K562 (cell line): ENCODE results near the gene NAIF1. TPM values are rescaled to one million over a fixed set of nuclear protein-coding genes. Genes with fewer than 3 reads are reported as not detected.

Experiments used
- ARID1B ChIP-seq: fragments of 450-650 bp; IDR thresholded peaks from 2 replicates; pipeline ENCODE4 v1.6.1; 2016; ENCODE audit warnings: antibody characterized with exemption, mild to moderate bottlenecking, inconsistent platforms
- CREB3 ChIP-seq: fragments of 450-650 bp; conservative IDR thresholded peaks from 2 replicates; pipeline ENCODE4 v1.6.1; 2016; ENCODE audit warnings: missing genetic modification characterization, low read depth, mild to moderate bottlenecking, missing compliant biosample characterization, moderate library complexity
- CREB5 ChIP-seq: fragments of 250-450 bp; sonication (Bioruptor Pico); IDR thresholded peaks from 2 replicates; pipeline ENCODE4 v1.5.0; 2020; ENCODE audit warnings: mild to moderate bottlenecking
- CTBP1 ChIP-seq: fragments of 450-650 bp; IDR thresholded peaks from 2 replicates; pipeline ENCODE4 v1.6.1; 2016; ENCODE audit warnings: borderline replicate concordance
- DACH1 ChIP-seq: fragments of 450-650 bp; IDR thresholded peaks from 2 replicates; pipeline ENCODE4 v1.6.1; 2018; ENCODE audit not compliant: partially characterized antibody
- ID3 ChIP-seq, 2 experiments: fragments of 250-450 bp in 1 of 2; fragments of 450-650 bp in 1 of 2; sonication (Bioruptor Pico) in 1 of 2; IDR thresholded peaks; 2 replicates each; pipeline versions ENCODE4 v1.6.1 to v1.8.0; 2016 to 2021; ENCODE audit warnings: mild to moderate bottlenecking in 2 of 2, moderate library complexity in 2 of 2, missing compliant biosample characterization in 1 of 2, missing genetic modification characterization in 1 of 2
- ILK ChIP-seq: fragments of 450-650 bp; IDR thresholded peaks from 2 replicates; pipeline ENCODE4 v1.6.1; 2016; ENCODE audit warnings: missing genetic modification characterization, low read depth, mild to moderate bottlenecking, missing compliant biosample characterization, moderate library complexity, borderline replicate concordance
- KAT7 ChIP-seq: sonication (generic); formaldehyde crosslinking; IDR thresholded peaks from 2 replicates; pipeline ENCODE4 v1.8.0; 2022; ENCODE audit warnings: missing genetic modification reagents, mild to moderate bottlenecking, borderline replicate concordance
- MED1 ChIP-seq: sonication (generic); formaldehyde crosslinking; IDR thresholded peaks from 2 replicates; pipeline ENCODE4 v1.8.1; 2023; ENCODE audit warnings: missing genetic modification reagents, borderline replicate concordance
- MYC ChIP-seq, 2 experiments: fragments of 250-450 bp in 1 of 2; sonication (Bioruptor Pico) in 1 of 2; IDR thresholded peaks; 2 replicates each; pipeline versions ENCODE4 v1.5.1 to v1.6.1; 2012 to 2021; ENCODE audit warnings: low read depth in 2 of 2, borderline replicate concordance in 1 of 2, improper control_type of control experiment in 1 of 2, low read length in 1 of 2, mild to moderate bottlenecking in 1 of 2, moderate library complexity in 1 of 2
- NCOA1 ChIP-seq: fragments of 450-650 bp; IDR thresholded peaks from 2 replicates; pipeline ENCODE4 v1.6.1; 2016; ENCODE audit warnings: low read depth
- PATZ1 ChIP-seq: fragments of 250-450 bp; sonication (Bioruptor Pico); IDR thresholded peaks from 2 replicates; pipeline ENCODE4 v1.5.0; 2020; ENCODE audit warnings: mild to moderate bottlenecking, borderline replicate concordance
- PHB ChIP-seq: fragments of 250-450 bp; sonication (Bioruptor Pico); IDR thresholded peaks from 2 replicates; pipeline ENCODE4 v1.5.0; 2021
- PHB2 ChIP-seq: fragments of 450-650 bp; IDR thresholded peaks from 2 replicates; pipeline ENCODE4 v1.6.1; 2017; ENCODE audit warnings: low read depth
- TFAM ChIP-seq: fragments of 250-450 bp; sonication (Bioruptor Pico); conservative IDR thresholded peaks from 2 replicates; pipeline ENCODE4 v1.5.0; 2021; ENCODE audit warnings: mild to moderate bottlenecking, moderate library complexity
- YBX1 ChIP-seq: fragments of 450-650 bp; IDR thresholded peaks from 2 replicates; pipeline ENCODE4 v1.7.1; 2016; ENCODE audit warnings: mild to moderate bottlenecking
- ZBTB7A ChIP-seq: IDR thresholded peaks from 2 replicates; pipeline ENCODE4 v1.6.1; 2011; ENCODE audit warnings: low read depth, mild to moderate bottlenecking, low read length, moderate library complexity, borderline replicate concordance; ENCODE audit not compliant: control insufficient read depth
- ZNF224 ChIP-seq: sonication (generic); formaldehyde crosslinking; IDR thresholded peaks from 2 replicates; pipeline ENCODE4 v1.8.0; 2022; ENCODE audit warnings: mild to moderate bottlenecking, missing genetic modification reagents
- ZNF76 ChIP-seq: fragments of 250-450 bp; sonication (Bioruptor Pico); IDR thresholded peaks from 2 replicates; pipeline ENCODE4 v1.4.0; 2020; ENCODE audit warnings: mild to moderate bottlenecking, moderate library complexity, borderline replicate concordance
- ZNF780A ChIP-seq: fragments of 250-450 bp; sonication (Bioruptor Pico); IDR thresholded peaks from 2 replicates; pipeline ENCODE4 v1.5.0; 2021; ENCODE audit warnings: mild to moderate bottlenecking
- polyA plus RNA-seq, 8 experiments: library from polyadenylated mRNA; depleted of rRNA in 4 of 8; stranded (reverse) in 5 of 8; unstranded in 3 of 8; fragments of >200 nt; fragmentation: Nextera tagmentation in 2 of 8; fragmentation: Illumina TruSeq in 1 of 8; extraction: Ambion mirVana in 2 of 8; extraction: Trizol in 1 of 8; gene quantifications; 2 replicates each; pipeline versions ENCODE4 v1.2.1 to v1.2.3, GENCODE V29; 2011 to 2014; ENCODE audit warnings: inconsistent platforms in 1 of 8, missing spikeins in 1 of 8
- total RNA-seq, 7 experiments: library from RNA; depleted of rRNA in 6 of 7; stranded (reverse); fragments of >200 nt in 6 of 7; fragmentation: Illumina TruSeq in 2 of 7; extraction: Trizol in 2 of 7; gene quantifications; 2 replicates each; pipeline versions ENCODE4 v1.2.1 to v1.2.3, GENCODE V29; 2011 to 2021; ENCODE audit warnings: low replicate concordance in 1 of 7

The NAIF1 gene
- total and polyA plus RNA-seq, 9 of the 15 experiments (the other 6 are each of a cell fraction or from before 2014, with no cell fraction given) = 4.8 to 26.6 (median 17.2) TPM

GRCh38 chr9:128068386-128069205 is 1.5 kb upstream of the NAIF1 start (continued):
- TF ChIP-seq DACH1 (no peak), TFAM (no peak), PHB (no peak), ID3 (CRISPR knock-in tag; IDR thresholded peaks at IDR 0.05) (no peak), ID3 (tag; IDR thresholded peaks at IDR 0.05) (no peak), NCOA1 (no peak), ARID1B (no peak), MYC (IDR thresholded peaks at IDR 0.05; ENCODE audit: low read depth, low read length) (no peak), MYC (CRISPR knock-in tag; IDR thresholded peaks at IDR 0.05; ENCODE audit: borderline replicate concordance, low read depth) (no peak), ZNF76 (CRISPR knock-in tag) (no peak), CTBP1 (0 out of 2 replicates have a peak, but pooled peaks have one; percentile 13), ZBTB7A (peak; percentile 66), ZNF780A (CRISPR knock-in tag) (no peak), ILK (tag) (no peak), PHB2 (no peak), ZNF224 (CRISPR knock-in tag) (no peak), MED1 (CRISPR knock-in tag) (no peak), CREB3 (tag) (no peak), CREB5 (CRISPR knock-in tag) (no peak), KAT7 (0 out of 2 replicates have a peak, but pooled peaks have one; percentile 38), YBX1 (no peak), PATZ1 (CRISPR knock-in tag) (no peak)
